Adrenal gland (tissue), 5 donors: Measurements from ENCODE around the gene POLR2C.

Experiments
- POLR2A ChIP-seq, 2 donors: fragments of 450-650 bp; IDR thresholded peaks; one replicate each; pipeline ENCODE4 v1.6.1; 2017; ENCODE audit warnings: antibody characterized with exemption in 2 of 2, mild to moderate bottlenecking in 2 of 2, moderate library complexity in 1 of 2
- TF ChIP-seq, protein P1 (sequence below), 6 experiments: fragments of 450-650 bp in 4 of 6; fragments of 200-600 bp in 2 of 6; sonication (generic) in 1 of 6; IDR thresholded peaks; 1 replicate in 5 of 6; 2 replicates in 1 of 6; pipeline versions ENCODE4 v1.5.1 to v1.8.0; 2016 to 2021; ENCODE audit warnings: antibody characterized with exemption in 6 of 6, mild to moderate bottlenecking in 2 of 6, moderate library complexity in 1 of 6
- donor health status: DM: no; HTN: no; CAD: no.

GRCh38 chr16:57519796-57520360, 57.4 kb downstream of the POLR2C start:
- TF ChIP-seq, protein P1, sequence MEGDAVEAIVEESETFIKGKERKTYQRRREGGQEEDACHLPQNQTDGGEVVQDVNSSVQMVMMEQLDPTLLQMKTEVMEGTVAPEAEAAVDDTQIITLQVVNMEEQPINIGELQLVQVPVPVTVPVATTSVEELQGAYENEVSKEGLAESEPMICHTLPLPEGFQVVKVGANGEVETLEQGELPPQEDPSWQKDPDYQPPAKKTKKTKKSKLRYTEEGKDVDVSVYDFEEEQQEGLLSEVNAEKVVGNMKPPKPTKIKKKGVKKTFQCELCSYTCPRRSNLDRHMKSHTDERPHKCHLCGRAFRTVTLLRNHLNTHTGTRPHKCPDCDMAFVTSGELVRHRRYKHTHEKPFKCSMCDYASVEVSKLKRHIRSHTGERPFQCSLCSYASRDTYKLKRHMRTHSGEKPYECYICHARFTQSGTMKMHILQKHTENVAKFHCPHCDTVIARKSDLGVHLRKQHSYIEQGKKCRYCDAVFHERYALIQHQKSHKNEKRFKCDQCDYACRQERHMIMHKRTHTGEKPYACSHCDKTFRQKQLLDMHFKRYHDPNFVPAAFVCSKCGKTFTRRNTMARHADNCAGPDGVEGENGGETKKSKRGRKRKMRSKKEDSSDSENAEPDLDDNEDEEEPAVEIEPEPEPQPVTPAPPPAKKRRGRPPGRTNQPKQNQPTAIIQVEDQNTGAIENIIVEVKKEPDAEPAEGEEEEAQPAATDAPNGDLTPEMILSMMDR (IDR thresholded peaks at IDR 0.05): peak; percentile 89 to 98 (median 93)
- peak in 1 of 2 donors; percentile 25 for TF ChIP-seq POLR2A (IDR thresholded peaks at IDR 0.05)
